Activated CD8-positive, alpha-beta memory T cell treated with anti-CD3 and anti-CD28 coated beads for 1 hour (primary cell): ENCODE data around the gene GSPT1.
"Not testable (repeated sequence)": the region's sequence is repeated elsewhere in the genome, so short reads cannot be mapped to it uniquely, and the experiment has no call there.

Source experiments
- DNase-seq, 2 donors: peaks; one replicate each; pipeline ENCODE4 v3.0.0-alpha.2; 2020; ENCODE audit warnings: low read depth in 1 of 2; ENCODE audit errors: extremely low read depth in 1 of 2

The GSPT1 gene

GRCh38 chr16:11915644-11916523, at the start of gene GSPT1:
Gene GSPT1, minus strand, starts transcription at chr16:11915956. Its CDS starts 236 bp downstream, at chr16:11915720.
- peak; percentile 98 for DNase-seq

- DNase-seq: no peak
These were observed 49.2 kb upstream of the GSPT1 start, which contains the start of gene TNFRSF17 for GRCh38 chr16:11964761-11965551. Gene TNFRSF17, plus strand, starts transcription at chr16:11965210. Its CDS starts 115 bp downstream, at chr16:11965325.

GRCh38 chr16:11963706-11964105, 48.0 kb upstream of the GSPT1 start:
- no peak for DNase-seq

- not testable (repeated sequence) for DNase-seq
These were observed 47.2 kb upstream of the GSPT1 start for GRCh38 chr16:11962978-11963377.

GRCh38 chr16:11962457-11962856, 46.7 kb upstream of the GSPT1 start:
- DNase-seq: not testable (repeated sequence)

- no peak for DNase-seq
These were observed 42.0 kb upstream of the GSPT1 start for GRCh38 chr16:11957591-11958395.

GRCh38 chr16:11956558-11956957, 40.8 kb upstream of the GSPT1 start:
- DNase-seq: no peak

GRCh38 chr16:11955713-11956123, 40.0 kb upstream of the GSPT1 start:
- no peak for DNase-seq

GRCh38 chr16:11953576-11953975, 37.8 kb upstream of the GSPT1 start:
- not testable (repeated sequence) for DNase-seq

GRCh38 chr16:11950388-11950787, 34.6 kb upstream of the GSPT1 start:
- no peak for DNase-seq

- DNase-seq: no peak
These were observed 33.8 kb upstream of the GSPT1 start for GRCh38 chr16:11949527-11949926.

GRCh38 chr16:11948819-11949218, 33.1 kb upstream of the GSPT1 start:
- no peak for DNase-seq

- DNase-seq: no peak
These were observed 30.7 kb upstream of the GSPT1 start for GRCh38 chr16:11946433-11946832.

GRCh38 chr16:11941945-11942344, 26.2 kb upstream of the GSPT1 start, which contains the start of gene NPIPB2:
Gene NPIPB2, minus strand, starts transcription at chr16:11942045. Its CDS starts 0 bp downstream, at chr16:11942045.
- not testable (repeated sequence) for DNase-seq

GRCh38 chr16:11927350-11927749, 11.6 kb upstream of the GSPT1 start:
- not testable (repeated sequence) for DNase-seq

- DNase-seq: not testable (repeated sequence)
These were observed 8.3 kb upstream of the GSPT1 start for GRCh38 chr16:11924046-11924445.

- DNase-seq: no peak
These were observed 949 bp upstream of the GSPT1 start for GRCh38 chr16:11916524-11917285.

GRCh38 chr16:11915114-11915643, 577 bp downstream of the GSPT1 start:
- DNase-seq: peak in 1 of 2 donors; percentile 7
